ENCODE data around the gene FKRP. TPM values are rescaled to one million over a fixed set of nuclear protein-coding genes. Genes with fewer than 3 reads are reported as not detected.
A peak's percentile ranks its signal among the peaks of the same experiment; 100 is the strongest.

Gene FKRP
- total and polyA plus RNA-seq, 5 experiments from 2014 or later: 2.6 to 23.8 (median 8.7) TPM

DNA sequence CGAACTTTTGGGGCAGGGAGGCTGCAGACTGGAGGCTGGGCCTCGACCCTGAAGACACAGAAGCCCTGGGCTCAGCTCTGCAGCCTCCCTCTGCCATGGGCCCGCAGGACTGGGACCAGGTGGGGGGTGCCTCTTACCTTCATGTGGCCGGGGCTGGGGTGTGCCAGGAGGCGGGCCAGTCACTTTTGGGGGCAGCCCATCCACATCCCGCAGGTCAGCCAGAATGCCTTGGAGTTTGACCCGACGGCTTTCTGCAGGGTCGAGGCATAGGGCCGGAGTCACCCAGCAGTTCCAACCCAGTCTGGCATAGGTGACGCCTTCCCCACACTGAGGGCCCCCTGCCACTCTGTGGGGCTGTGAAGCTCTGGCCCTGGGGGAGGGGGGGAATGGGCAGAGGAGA, 18.1 kb upstream of the FKRP start:
- Mint-ChIP-seq H3K27me3 (no peaks in the 10 kb centered on the region), H3K27ac (no peak overlapping the region), H3K4me3 (no peak overlapping the region), H3K4me1 (peaks cover 20 to 31% (median 27%) of the 10 kb centered on the region in 4 donors), H3K9me3 (no peaks in the 10 kb centered on the region), H3K36me3 (peaks cover 0 to 68% (median 8%) of the 10 kb centered on the region in 3 donors)
- POLR2A ChIA-PET: interaction anchor here (0.6 to 5.8 kb wide), 6 partner anchors 10 to 132 kb away, joined by 3 to 52 read pairs (median 9); no protein-coding TSS in a partner anchor
- ATAC-seq (no peak), DNase-seq (no peak)

DNA sequence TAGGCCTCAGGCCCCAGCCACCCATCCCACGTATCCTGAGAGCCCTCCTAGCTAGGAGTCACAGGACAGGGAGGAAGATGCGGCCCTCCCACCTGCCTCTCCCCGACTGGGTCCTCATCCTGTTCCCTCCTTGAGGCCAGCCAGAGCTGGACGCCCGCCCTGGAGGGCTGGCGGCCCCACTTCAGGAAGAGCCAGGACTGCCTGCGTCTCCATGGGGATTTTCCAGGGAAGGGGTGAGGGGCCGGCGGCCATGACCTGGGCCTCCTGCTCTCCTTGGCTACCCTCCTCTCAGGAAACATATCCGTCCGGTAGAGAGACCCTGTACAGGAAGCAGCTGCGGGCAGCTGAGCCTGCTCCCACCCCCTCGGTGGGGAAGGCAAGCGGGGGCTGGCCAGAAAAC, 17.6 kb upstream of the FKRP start:
- no peak for ATAC-seq
- Mint-ChIP-seq H3K4me3 (peak overlapping the region in 2 of 10 donors; percentile 24 to 47), H3K27ac (peak overlapping the region in 3 of 10 donors; percentile 15 to 81 (median 26)), H3K36me3 (peaks cover 0 to 72% (median 8%) of the 10 kb centered on the region in 3 donors), H3K4me1 (peaks cover 19 to 29% (median 25%) of the 10 kb centered on the region in 4 donors), H3K9me3 (no peaks in the 10 kb centered on the region), H3K27me3 (no peaks in the 10 kb centered on the region)
- POLR2A ChIA-PET: interaction anchor here (0.6 to 5.8 kb wide), 7 partner anchors 10 to 133 kb away, joined by 3 to 52 read pairs (median 5); no protein-coding TSS in a partner anchor
- no peak for DNase-seq

DNA sequence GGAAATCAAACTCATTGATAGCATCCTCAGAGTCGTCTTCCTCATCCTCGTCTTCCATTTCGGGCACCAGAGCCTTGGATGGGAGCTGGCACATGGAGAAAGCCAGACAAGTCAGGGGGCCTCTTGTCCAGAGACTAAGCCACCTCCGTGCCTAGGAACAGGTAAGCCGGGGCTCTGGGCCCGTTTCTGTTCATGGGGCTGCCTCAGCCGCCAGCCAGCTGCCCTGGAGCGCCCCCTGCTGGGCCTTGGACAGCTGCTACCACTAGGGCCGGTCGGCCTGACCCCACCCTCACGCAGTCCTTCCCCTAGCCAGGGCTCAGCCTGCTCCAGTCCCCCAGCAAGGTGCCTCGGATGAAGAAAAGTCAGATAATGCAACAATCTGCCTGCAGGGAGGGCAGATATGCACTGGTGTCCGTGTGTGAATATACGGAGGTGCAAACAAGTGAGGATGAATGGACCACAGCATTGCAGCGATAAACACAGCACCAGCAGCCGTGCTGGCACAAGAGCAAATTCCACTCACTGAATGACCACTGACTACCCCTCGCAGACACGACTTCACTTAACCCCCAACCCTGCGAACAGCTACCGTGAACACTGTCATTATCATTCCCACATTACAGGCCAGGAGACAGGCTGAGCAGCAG, 17.0 kb upstream of the FKRP start:
- POLR2A ChIA-PET: interaction anchor here (0.9 to 5.8 kb wide), 6 partner anchors 11 to 118 kb away, joined by 3 to 52 read pairs (median 9); no protein-coding TSS in a partner anchor
- Mint-ChIP-seq H3K4me3 (peak overlapping the region in 8 of 10 donors; percentile 24 to 75 (median 47)), H3K9me3 (no peaks in the 10 kb centered on the region), H3K27ac (peak overlapping the region in 7 of 10 donors; percentile 14 to 92 (median 26)), H3K36me3 (peaks cover 0 to 75% (median 8%) of the 10 kb centered on the region in 3 donors), H3K27me3 (no peaks in the 10 kb centered on the region), H3K4me1 (peaks cover 14 to 27% (median 22%) of the 10 kb centered on the region in 4 donors)
- ATAC-seq: peak; percentile 94 to 95
- peak; percentile 64 to 93 (median 83) for DNase-seq

DNA sequence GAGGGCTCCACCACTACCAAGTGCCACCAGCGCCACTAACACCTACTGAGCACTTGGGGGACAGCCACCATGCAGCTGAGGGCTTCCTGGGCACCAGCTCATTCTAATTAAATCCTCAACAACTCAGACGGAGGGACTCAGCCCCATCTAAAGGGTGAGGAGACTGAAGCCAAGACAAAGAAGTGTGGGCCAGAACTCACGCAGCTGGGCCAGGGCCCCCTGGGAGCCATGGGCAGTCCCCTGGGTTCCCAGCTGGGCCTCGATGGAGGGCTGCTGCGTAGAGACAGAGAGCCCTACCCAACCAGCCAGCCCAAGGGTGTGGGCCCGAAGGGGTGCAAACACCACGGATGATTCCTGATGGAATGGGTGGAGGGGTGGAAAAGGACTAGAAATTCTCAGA, 16.2 kb upstream of the FKRP start:
- H3K36me3 Mint-ChIP-seq: peaks cover 0 to 75% (median 8%) of the 10 kb centered on the region in 3 donors
- H3K4me1 Mint-ChIP-seq: peaks cover 14 to 27% (median 21%) of the 10 kb centered on the region in 4 donors
- no peaks in the 10 kb centered on the region for H3K27me3 Mint-ChIP-seq
- H3K4me3 Mint-ChIP-seq: no peak overlapping the region
- POLR2A ChIA-PET: interaction anchor here (0.8 to 5.8 kb wide), 4 partner anchors 14 to 25 kb away, joined by 3 to 52 read pairs (median 30); no protein-coding TSS in a partner anchor
- no peak for ATAC-seq
- no peak for DNase-seq
- no peaks in the 10 kb centered on the region for H3K9me3 Mint-ChIP-seq
- H3K27ac Mint-ChIP-seq: peak overlapping the region in 2 of 10 donors; percentile 56 to 92

DNA sequence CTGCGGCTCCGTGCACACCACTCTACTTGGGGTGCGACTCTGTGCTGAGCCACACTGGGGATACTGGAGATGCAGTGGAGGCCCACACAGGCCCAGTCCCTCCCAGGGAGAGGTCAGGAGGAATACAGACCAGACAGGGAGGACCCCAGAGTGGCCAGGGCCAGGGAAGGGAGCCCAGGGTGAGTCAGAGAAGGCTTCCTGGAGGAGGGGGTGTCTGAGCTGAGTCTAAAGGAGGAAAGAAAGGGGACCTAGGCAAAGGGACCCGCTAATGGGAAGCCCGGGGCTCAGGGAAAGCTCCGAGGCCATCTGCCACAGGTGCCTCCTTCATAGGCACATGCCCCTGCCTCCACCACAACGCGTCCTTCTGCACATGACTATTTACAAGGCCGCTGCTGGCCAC, 15.7 kb upstream of the FKRP start:
- DNase-seq (no peak), ATAC-seq (no peak)
- Mint-ChIP-seq H3K9me3 (no peaks in the 10 kb centered on the region), H3K4me3 (no peak overlapping the region), H3K27me3 (no peaks in the 10 kb centered on the region), H3K27ac (peak overlapping the region in 1 of 10 donors; percentile 62), H3K36me3 (peaks cover 0 to 75% (median 8%) of the 10 kb centered on the region in 3 donors), H3K4me1 (peaks cover 14 to 27% (median 20%) of the 10 kb centered on the region in 4 donors)
- POLR2A ChIA-PET: interaction anchor here (0.8 to 4.1 kb wide), 4 partner anchors 13 to 26 kb away, joined by 3 to 48 read pairs (median 10); no protein-coding TSS in a partner anchor

DNA sequence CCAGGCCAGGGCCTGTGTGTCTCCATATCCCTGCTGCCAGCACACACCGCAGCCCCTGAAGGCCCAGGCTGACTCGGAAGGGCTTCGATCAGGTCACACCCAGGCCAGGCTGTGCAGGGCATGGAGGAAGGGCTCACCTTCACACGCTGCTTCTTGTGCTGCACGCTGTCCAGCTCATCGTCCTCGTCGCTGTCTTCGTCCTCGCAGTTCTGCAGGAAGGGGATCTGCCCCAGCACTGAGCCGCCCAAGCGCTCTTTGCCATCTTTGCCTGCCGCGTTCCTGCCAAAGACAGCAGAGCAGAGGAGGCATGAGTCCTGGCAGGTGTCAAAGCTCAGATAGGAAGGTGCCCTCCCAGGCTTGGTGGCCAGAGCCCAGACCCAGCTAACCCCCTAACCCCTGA, 15.3 kb upstream of the FKRP start:
- Mint-ChIP-seq H3K27me3 (no peaks in the 10 kb centered on the region), H3K4me3 (no peak overlapping the region), H3K27ac (peak overlapping the region in 1 of 10 donors; percentile 15), H3K36me3 (peaks cover 0 to 75% (median 6%) of the 10 kb centered on the region in 3 donors), H3K4me1 (peaks cover 14 to 27% (median 20%) of the 10 kb centered on the region in 4 donors), H3K9me3 (no peaks in the 10 kb centered on the region)
- ATAC-seq: no peak
- DNase-seq: no peak
- POLR2A ChIA-PET: interaction anchor here (0.5 to 1.6 kb wide), 3 partner anchors 13 to 70 kb away, joined by 3 to 7 read pairs (median 4); no protein-coding TSS in a partner anchor

GRCh38 chr19:46731007-46731501, 14.8 kb upstream of the FKRP start:
- ATAC-seq (no peak), DNase-seq (no peak)
- Mint-ChIP-seq H3K36me3 (peaks cover 0 to 74% (median 3%) of the 10 kb centered on the region in 3 donors), H3K9me3 (no peaks in the 10 kb centered on the region), H3K4me3 (peak overlapping the region in 1 of 10 donors; percentile 63), H3K4me1 (peaks cover 14 to 27% (median 20%) of the 10 kb centered on the region in 4 donors), H3K27ac (peak overlapping the region in 2 of 10 donors; percentile 15 to 83), H3K27me3 (no peaks in the 10 kb centered on the region)
- POLR2A ChIA-PET: interaction anchor here (0.5 to 1.6 kb wide), 3 partner anchors 14 to 69 kb away, joined by 3 to 7 read pairs (median 4); no protein-coding TSS in a partner anchor

DNA sequence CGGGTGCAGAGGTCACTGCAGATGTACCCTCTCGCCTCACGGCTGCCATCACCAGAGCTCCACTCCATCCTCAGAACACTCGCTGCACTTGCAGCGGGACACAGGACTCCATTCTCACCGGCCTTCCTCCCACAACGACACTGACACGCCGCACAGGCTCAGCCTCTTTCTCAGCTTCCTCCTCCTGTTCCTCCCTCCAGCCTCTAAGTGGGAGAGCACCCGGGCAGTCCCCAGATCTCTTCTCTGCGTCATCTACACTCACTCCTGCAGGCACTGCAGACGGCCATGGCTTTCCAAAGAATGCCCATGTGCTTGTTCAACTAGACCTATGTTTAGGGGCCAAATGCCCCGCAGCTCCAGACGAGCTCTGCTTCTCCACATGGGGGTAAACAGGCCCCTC, 14.3 kb upstream of the FKRP start:
- Mint-ChIP-seq H3K9me3 (no peaks in the 10 kb centered on the region), H3K4me1 (peaks cover 14 to 24% (median 19%) of the 10 kb centered on the region in 4 donors), H3K4me3 (peak overlapping the region in 2 of 10 donors; percentile 60 to 63), H3K36me3 (peaks cover 0 to 71% (median 3%) of the 10 kb centered on the region in 3 donors), H3K27ac (peak overlapping the region in 4 of 10 donors; percentile 15 to 89 (median 76)), H3K27me3 (no peaks in the 10 kb centered on the region)
- no peak for DNase-seq
- POLR2A ChIA-PET: interaction anchor here (0.5 to 1.6 kb wide), 3 partner anchors 14 to 1201 kb away, joined by 3 to 7 read pairs (median 3); no protein-coding TSS in a partner anchor
- no peak for ATAC-seq

GRCh38 chr19:46732172-46732938, 13.5 kb upstream of the FKRP start:
- Mint-ChIP-seq H3K4me3 (no peak overlapping the region), H3K4me1 (peaks cover 14 to 21% (median 17%) of the 10 kb centered on the region in 4 donors), H3K27me3 (no peaks in the 10 kb centered on the region), H3K27ac (peak overlapping the region in 2 of 10 donors; percentile 15 to 25), H3K36me3 (peaks cover 0 to 70% (median 5%) of the 10 kb centered on the region in 3 donors), H3K9me3 (no peaks in the 10 kb centered on the region)
- POLR2A ChIA-PET: interaction anchor here (0.5 to 1.2 kb wide), 2 partner anchors 13 to 1202 kb away, joined by 3 read pairs; no protein-coding TSS in a partner anchor
- no peak for DNase-seq
- ATAC-seq: no peak

DNA sequence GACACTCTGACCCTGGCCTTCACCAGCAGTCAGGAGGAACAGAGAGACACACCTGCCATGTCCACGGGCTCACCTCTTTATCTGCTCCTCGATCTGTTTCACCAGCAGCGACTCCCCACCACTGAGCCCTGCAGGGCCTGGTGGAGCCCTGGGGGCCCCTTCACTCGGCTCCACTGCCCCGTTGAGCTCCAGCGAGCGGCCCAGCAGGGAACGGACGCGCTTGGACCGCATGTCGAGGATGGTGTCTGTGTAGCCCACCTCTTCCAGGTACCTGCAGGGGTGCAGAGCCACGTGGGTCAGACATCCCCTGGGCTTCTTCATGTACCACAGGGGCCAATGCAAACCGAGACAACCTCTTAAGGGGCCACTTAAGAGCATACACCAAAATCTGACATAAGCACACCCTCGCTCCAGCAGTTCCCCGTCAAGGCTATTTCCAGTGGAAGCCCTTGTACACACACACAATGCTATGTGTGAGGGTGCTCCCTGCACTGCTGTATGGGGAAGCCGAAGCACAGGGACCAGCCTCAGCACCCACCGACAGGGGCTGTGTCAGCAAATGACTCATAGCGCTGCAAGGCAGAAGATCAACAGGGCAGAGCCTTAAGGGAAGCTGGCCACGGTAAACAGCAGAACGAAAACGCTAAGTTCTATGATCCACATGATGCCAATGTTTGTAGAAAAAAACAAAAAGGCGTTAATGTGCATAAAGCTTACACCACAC, 12.7 kb upstream of the FKRP start:
- H3K9me3 Mint-ChIP-seq: no peaks in the 10 kb centered on the region
- ATAC-seq: no peak
- peaks cover 14 to 21% (median 16%) of the 10 kb centered on the region in 4 donors for H3K4me1 Mint-ChIP-seq
- H3K4me3 Mint-ChIP-seq: no peak overlapping the region
- H3K27ac Mint-ChIP-seq: peak overlapping the region in 1 of 10 donors; percentile 25
- POLR2A ChIA-PET: interaction anchor here (0.7 kb wide), 1 partner anchor 9 kb away, joined by 3 read pairs; no protein-coding TSS in a partner anchor
- H3K36me3 Mint-ChIP-seq: peaks cover 0 to 74% (median 5%) of the 10 kb centered on the region in 3 donors
- no peak for DNase-seq
- H3K27me3 Mint-ChIP-seq: no peaks in the 10 kb centered on the region

GRCh38 chr19:46733690-46734292, 12.1 kb upstream of the FKRP start:
- no peak overlapping the region for H3K27ac Mint-ChIP-seq
- H3K4me1 Mint-ChIP-seq: peaks cover 9 to 17% (median 13%) of the 10 kb centered on the region in 4 donors
- ATAC-seq (no peak), DNase-seq (no peak)
- peaks cover 0 to 78% (median 3%) of the 10 kb centered on the region in 3 donors for H3K36me3 Mint-ChIP-seq
- no peaks in the 10 kb centered on the region for H3K9me3 Mint-ChIP-seq
- H3K27me3 Mint-ChIP-seq: no peaks in the 10 kb centered on the region
- POLR2A ChIA-PET: interaction anchor here (0.7 kb wide), 1 partner anchor 8 kb away, joined by 3 read pairs; no protein-coding TSS in a partner anchor
- H3K4me3 Mint-ChIP-seq: no peak overlapping the region

All from naive thymus-derived CD8-positive, alpha-beta T cell (primary cell).